CD14-positive monocyte (primary cell): ENCODE data around the gene RFX2. TPM values are rescaled to one million over a fixed set of nuclear protein-coding genes. Genes with fewer than 3 reads are reported as not detected.
"Not testable (repeated sequence)": the region's sequence is repeated elsewhere in the genome, so short reads cannot be mapped to it uniquely, and the experiment has no call there.

Source experiments
- DNase-seq, 3 donors: peaks; one replicate each; pipeline ENCODE4 v3.0.0-alpha.2; 2011 to 2022
- H2AFZ ChIP-seq: 2 replicates; pipeline ENCODE4 v1.6.0; 2012; ENCODE audit warnings: mild to moderate bottlenecking, low read depth, low read length, inconsistent platforms; ENCODE audit not compliant: insufficient read depth, poor library complexity, severe bottlenecking
- H3K27ac ChIP-seq, 2 donors: 1 replicate in 1 of 2; 2 replicates in 1 of 2; pipeline ENCODE4 v1.5.1; 2012 to 2013; ENCODE audit warnings: low read length in 2 of 2, control low read depth in 1 of 2, inconsistent platforms in 1 of 2, low read depth in 1 of 2, mild to moderate bottlenecking in 1 of 2
- H3K27me3 ChIP-seq, 2 donors: one replicate each; pipeline versions ENCODE4 v1.6.0 to v1.6.1; 2011 to 2013; ENCODE audit warnings: low read length in 2 of 2; ENCODE audit not compliant: control insufficient read depth in 2 of 2, insufficient read depth in 2 of 2
- H3K36me3 ChIP-seq, 2 donors: replicated peaks in 1 of 2; 1 replicate in 1 of 2; 2 replicates in 1 of 2; pipeline versions ENCODE4 v1.5.1 to v1.6.1; 2012 to 2013; ENCODE audit warnings: low read length in 2 of 2, control low read depth in 1 of 2, inconsistent platforms in 1 of 2, mild to moderate bottlenecking in 1 of 2; ENCODE audit not compliant: insufficient read depth in 2 of 2, control insufficient read depth in 1 of 2
- H3K4me1 ChIP-seq, 2 donors: 1 replicate in 1 of 2; 2 replicates in 1 of 2; pipeline versions ENCODE4 v1.5.1 to v1.6.1; 2012 to 2013; ENCODE audit warnings: low read length in 2 of 2, control low read depth in 1 of 2, inconsistent platforms in 1 of 2, mild to moderate bottlenecking in 1 of 2, moderate library complexity in 1 of 2; ENCODE audit not compliant: insufficient read depth in 2 of 2, control insufficient read depth in 1 of 2
- H3K4me2 ChIP-seq: replicated peaks from 2 replicates; pipeline ENCODE3; 2012; ENCODE audit warnings: low read length, moderate library complexity, mild to moderate bottlenecking; ENCODE audit not compliant: poor library complexity, severe bottlenecking; ENCODE audit errors: extremely low read depth
- H3K4me3 ChIP-seq, 3 experiments: fragments of 200-600 bp in 1 of 3; sonication (generic) in 1 of 3; replicated peaks in 1 of 3; 1 replicate in 2 of 3; 2 replicates in 1 of 3; pipeline ENCODE4 v1.5.1; 2011 to 2013; ENCODE audit warnings: low read length in 3 of 3, mild to moderate bottlenecking in 3 of 3, control low read depth in 2 of 3, low read depth in 2 of 3, inconsistent platforms in 1 of 3, moderate library complexity in 1 of 3
- H3K79me2 ChIP-seq: 2 replicates; pipeline ENCODE4 v1.6.0; 2012; ENCODE audit warnings: mild to moderate bottlenecking, control low read depth, inconsistent platforms, low read length, moderate library complexity; ENCODE audit not compliant: insufficient read depth
- H3K9ac ChIP-seq: 2 replicates; pipeline ENCODE4 v1.6.0; 2017; ENCODE audit warnings: low read length, mild to moderate bottlenecking; ENCODE audit not compliant: insufficient read depth, poor library complexity, severe bottlenecking
- H3K9me3 ChIP-seq, 2 donors: replicated peaks in 1 of 2; 1 replicate in 1 of 2; 2 replicates in 1 of 2; pipeline versions ENCODE4 v1.5.1 to v1.6.1; 2012 to 2013; ENCODE audit warnings: low read length in 2 of 2, control low read depth in 1 of 2; ENCODE audit not compliant: control insufficient read depth in 1 of 2, insufficient read depth in 1 of 2
- H4K20me1 ChIP-seq: 2 replicates; pipeline ENCODE4 v1.6.0; 2012; ENCODE audit warnings: mild to moderate bottlenecking, low read length, control low read depth, moderate library complexity; ENCODE audit not compliant: insufficient read depth
- H3K27ac Mint-ChIP-seq, 7 donors: one replicate each; pipeline ENCODE4 v1.8.0; 2020; ENCODE audit warnings: mild to moderate bottlenecking in 7 of 7, mixed read lengths in 7 of 7, moderate library complexity in 6 of 7, inconsistent platforms in 2 of 7
- H3K27me3 Mint-ChIP-seq, 3 donors: one replicate each; pipeline ENCODE4 v1.8.0; 2021 to 2022; ENCODE audit warnings: low read depth in 3 of 3, mild to moderate bottlenecking in 3 of 3, mixed read lengths in 3 of 3, moderate library complexity in 3 of 3, inconsistent platforms in 1 of 3
- H3K36me3 Mint-ChIP-seq, 2 donors: one replicate each; pipeline ENCODE4 v1.8.0; 2020; ENCODE audit warnings: mixed read lengths in 2 of 2, inconsistent platforms in 1 of 2, mild to moderate bottlenecking in 1 of 2
- H3K4me1 Mint-ChIP-seq: one replicate; pipeline ENCODE4 v1.8.0; 2020; ENCODE audit warnings: mild to moderate bottlenecking, mixed read lengths
- H3K4me3 Mint-ChIP-seq, 2 donors: one replicate each; pipeline ENCODE4 v1.8.0; 2020; ENCODE audit warnings: mild to moderate bottlenecking in 2 of 2, mixed read lengths in 2 of 2, moderate library complexity in 1 of 2
- H3K9me3 Mint-ChIP-seq, 7 donors: one replicate each; pipeline ENCODE4 v1.8.0; 2020 to 2022; ENCODE audit warnings: mixed read lengths in 7 of 7, mild to moderate bottlenecking in 6 of 7, moderate library complexity in 6 of 7, inconsistent platforms in 2 of 7
- CTCF ChIP-seq: fragments of 200-600 bp; IDR thresholded peaks from one replicate; pipeline ENCODE4 v1.8.0; 2022; ENCODE audit warnings: antibody characterized with exemption, mild to moderate bottlenecking
- WGBS: methylation state at CpG from one replicate; pipeline ENCODE4 v1.1.5; 2013; ENCODE audit warnings: missing lambda C conversion rate; ENCODE audit not compliant: insufficient coverage; 5-methylcytosine and 5-hydroxymethylcytosine counted together
- intact Hi-C, 2 donors: fragments of 100-400 bp; cut with micrococcal nuclease; formaldehyde crosslinking; loops; one replicate each; pipeline versions ENCODE4 v1.15.0 to v1.15.1; 2023
- polyA plus RNA-seq, 3 donors: library from polyadenylated mRNA; depleted of rRNA in 1 of 3; unstranded in 2 of 3; stranded (reverse) in 1 of 3; fragments of 300-500 nt in 2 of 3; fragments of >200 nt in 1 of 3; fragmentation: Illumina TruSeq in 2 of 3; gene quantifications; 1 replicate in 2 of 3; 2 replicates in 1 of 3; pipeline ENCODE4 v1.2.3, GENCODE V29; 2012 to 2021

RFX2 gene
- polyA plus RNA-seq, 3 donors, result 5.7 to 12.9 (median 8.7) TPM

GRCh38 chr19:6026390-6027227 is 83.7 kb downstream of the RFX2 start:
- Mint-ChIP-seq H3K36me3 (peaks cover 11 to 37% of the 10 kb centered on the region in 2 donors), H3K4me1 (peaks cover 3% of the 10 kb centered on the region), H3K9me3 (no peaks in the 10 kb centered on the region), H3K27me3 (peaks cover 0 to 2% (median 0%) of the 10 kb centered on the region in 3 donors), H3K4me3 (no peak overlapping the region), H3K27ac (peak overlapping the region in 1 of 7 donors; percentile 57)
- 96% methylated on average over 27 of the region's 30 CpGs for WGBS
- H3K9me3 ChIP-seq, result no peaks in the 10 kb centered on the region
- no peak overlapping the region for H2AFZ ChIP-seq
- no peak for DNase-seq
- no peak overlapping the region for H3K27ac ChIP-seq
- H3K79me2 ChIP-seq, result no peaks in the 10 kb centered on the region
- no peaks in the 10 kb centered on the region for H3K4me1 ChIP-seq
- no peaks in the 10 kb centered on the region for H4K20me1 ChIP-seq
- H3K36me3 ChIP-seq, result peaks cover 0 to 8% of the 10 kb centered on the region in 2 donors
- no peaks in the 10 kb centered on the region for H3K27me3 ChIP-seq
- no peak overlapping the region for H3K4me3 ChIP-seq
- H3K9ac ChIP-seq, result no peak overlapping the region
- H3K4me2 ChIP-seq, result no peak overlapping the region
- TF ChIP-seq CTCF, result no peak
- intact Hi-C loops, result loop anchor here in 1 of 2 donors (10.0 kb wide), 1 partner anchor 222 kb away; the partner anchor contains the start of gene NRTN

GRCh38 chr19:6024756-6025155 is 85.5 kb downstream of the RFX2 start:
- H4K20me1 ChIP-seq, H3K9me3 Mint-ChIP-seq, H3K4me3 ChIP-seq, H3K4me3 Mint-ChIP-seq, H2AFZ ChIP-seq, H3K4me1 ChIP-seq, H3K27me3 ChIP-seq, H3K27ac Mint-ChIP-seq, H3K9me3 ChIP-seq, H3K27me3 Mint-ChIP-seq, H3K9ac ChIP-seq, H3K27ac ChIP-seq, DNase-seq, H3K4me2 ChIP-seq, H3K36me3 ChIP-seq, H3K4me1 Mint-ChIP-seq, H3K79me2 ChIP-seq: not testable (repeated sequence)
- peaks cover 11 to 40% of the 10 kb centered on the region in 2 donors for H3K36me3 Mint-ChIP-seq
- intact Hi-C loops, result loop anchor here (5.0 to 10.0 kb wide), 3 partner anchors 37 to 222 kb away; partner anchors contain the start of gene NRTN (in 1 of the 2)
- WGBS, result 98% methylated on average over 15 of the region's 27 CpGs
